WERI-Rb-1 (cell line): ENCODE results near the gene SON.
"Not testable (repeated sequence)": the region's sequence is repeated elsewhere in the genome, so short reads cannot be mapped to it uniquely, and the experiment has no call there.

Experiments
- DNase-seq: peaks from one replicate; pipeline ENCODE4 v3.0.0-alpha.2; 2020
- H3K27ac ChIP-seq: fragments of 250-450 bp; sonication (Bioruptor Pico); 2 replicates; pipeline ENCODE4 v1.5.1; 2020; ENCODE audit warnings: mild to moderate bottlenecking, moderate library complexity
- H3K27me3 ChIP-seq: fragments of 250-450 bp; sonication (Bioruptor Pico); 2 replicates; pipeline ENCODE4 v1.5.1; 2021; ENCODE audit warnings: mild to moderate bottlenecking, low read depth, moderate library complexity; ENCODE audit not compliant: insufficient read depth, severe bottlenecking
- H3K36me3 ChIP-seq: fragments of 250-450 bp; sonication (Bioruptor Pico); 2 replicates; pipeline ENCODE4 v1.5.1; 2020; ENCODE audit warnings: mild to moderate bottlenecking, moderate library complexity
- H3K4me3 ChIP-seq: 2 replicates; pipeline ENCODE4 v1.5.1; 2011; ENCODE audit warnings: low read depth, mild to moderate bottlenecking, control low read depth, low read length
- H3K9me3 ChIP-seq: fragments of 250-450 bp; sonication (Bioruptor Pico); 2 replicates; pipeline ENCODE4 v1.5.1; 2021; ENCODE audit warnings: mild to moderate bottlenecking, moderate library complexity; ENCODE audit not compliant: severe bottlenecking
- CTCF ChIP-seq: IDR thresholded peaks from 2 replicates; pipeline ENCODE4 v1.5.1; 2011; ENCODE audit warnings: low read depth, mild to moderate bottlenecking, control low read depth, inconsistent platforms, low read length

The SON gene

GRCh38 chr21:33542640-33543504 is at the start of gene SON:
SON (plus strand) TSS chr21:33543038; CDS start chr21:33543093, 55 bp downstream.
- H3K36me3 ChIP-seq = peaks cover 66% of the 10 kb centered on the region
- peak within 1 kb of the TSS; percentile 96 for H3K4me3 ChIP-seq
- H3K27ac ChIP-seq = peak within 1 kb of the TSS; percentile 100
- TF ChIP-seq CTCF = no peak
- peak; percentile 100 for DNase-seq
- H3K27me3 ChIP-seq = no peaks in the 10 kb centered on the region
- no peaks in the 10 kb centered on the region for H3K9me3 ChIP-seq

GRCh38 chr21:33493756-33494155 is 49.1 kb upstream of the SON start:
- H3K27ac ChIP-seq = no peak overlapping the region

GRCh38 chr21:33495743-33496142 is 47.1 kb upstream of the SON start:
- Histone ChIP-seq H3K36me3 (no peaks in the 10 kb centered on the region; the same call in 1 of the 2 replicates), H3K9me3 (peaks cover 10% of the 10 kb centered on the region), H3K4me3 (no peak overlapping the region), H3K27ac (no peak overlapping the region), H3K27me3 (no peaks in the 10 kb centered on the region)
- peak; percentile 35 for DNase-seq
- no peak for TF ChIP-seq CTCF

More at GRCh38 chr21:33493756-33494155, 49.1 kb upstream of the SON start:
- TF ChIP-seq CTCF = no peak
- H3K9me3 ChIP-seq = peaks cover 10% of the 10 kb centered on the region
- DNase-seq = no peak
- no peak overlapping the region for H3K4me3 ChIP-seq
- no peaks in the 10 kb centered on the region for H3K27me3 ChIP-seq
- no peaks in the 10 kb centered on the region for H3K36me3 ChIP-seq

- H3K36me3 ChIP-seq = peaks cover 6% of the 10 kb centered on the region
- peaks cover 10% of the 10 kb centered on the region for H3K9me3 ChIP-seq
- no peaks in the 10 kb centered on the region for H3K27me3 ChIP-seq
- no peak overlapping the region for H3K4me3 ChIP-seq
- no peak for DNase-seq
- no peak for TF ChIP-seq CTCF
- no peak overlapping the region for H3K27ac ChIP-seq
These were observed 46.5 kb upstream of the SON start for GRCh38 chr21:33496345-33496744.

- Histone ChIP-seq H3K27me3 (no peaks in the 10 kb centered on the region), H3K4me3 (no peak overlapping the region), H3K9me3 (no peaks in the 10 kb centered on the region), H3K27ac (no peak overlapping the region), H3K36me3 (peaks cover 94% of the 10 kb centered on the region)
- TF ChIP-seq CTCF = no peak
- DNase-seq = no peak
These were observed 37.0 kb upstream of the SON start for GRCh38 chr21:33505833-33506232.

- not testable (repeated sequence) for H3K27me3 ChIP-seq, DNase-seq, H3K4me3 ChIP-seq, H3K9me3 ChIP-seq, H3K27ac ChIP-seq
- H3K36me3 ChIP-seq = peaks cover 94% of the 10 kb centered on the region
These were observed 35.8 kb upstream of the SON start for GRCh38 chr21:33507003-33507402.
